GM21423 (cell line): ENCODE measurements around the gene AMMECR1.
A peak's percentile ranks its signal among the peaks of the same experiment; 100 is the strongest.
"Not testable (repeated sequence)": the region's sequence is repeated elsewhere in the genome, so short reads cannot be mapped to it uniquely, and the experiment has no call there.

Source experiments
- ATAC-seq: cut with Tn5 transposase; IDR thresholded peaks from one replicate; pipeline ENCODE4 v1.9.1; 2021; ENCODE audit warnings: mild to moderate bottlenecking, moderate library complexity; ENCODE audit not compliant: unreplicated experiment

Gene AMMECR1

DNA sequence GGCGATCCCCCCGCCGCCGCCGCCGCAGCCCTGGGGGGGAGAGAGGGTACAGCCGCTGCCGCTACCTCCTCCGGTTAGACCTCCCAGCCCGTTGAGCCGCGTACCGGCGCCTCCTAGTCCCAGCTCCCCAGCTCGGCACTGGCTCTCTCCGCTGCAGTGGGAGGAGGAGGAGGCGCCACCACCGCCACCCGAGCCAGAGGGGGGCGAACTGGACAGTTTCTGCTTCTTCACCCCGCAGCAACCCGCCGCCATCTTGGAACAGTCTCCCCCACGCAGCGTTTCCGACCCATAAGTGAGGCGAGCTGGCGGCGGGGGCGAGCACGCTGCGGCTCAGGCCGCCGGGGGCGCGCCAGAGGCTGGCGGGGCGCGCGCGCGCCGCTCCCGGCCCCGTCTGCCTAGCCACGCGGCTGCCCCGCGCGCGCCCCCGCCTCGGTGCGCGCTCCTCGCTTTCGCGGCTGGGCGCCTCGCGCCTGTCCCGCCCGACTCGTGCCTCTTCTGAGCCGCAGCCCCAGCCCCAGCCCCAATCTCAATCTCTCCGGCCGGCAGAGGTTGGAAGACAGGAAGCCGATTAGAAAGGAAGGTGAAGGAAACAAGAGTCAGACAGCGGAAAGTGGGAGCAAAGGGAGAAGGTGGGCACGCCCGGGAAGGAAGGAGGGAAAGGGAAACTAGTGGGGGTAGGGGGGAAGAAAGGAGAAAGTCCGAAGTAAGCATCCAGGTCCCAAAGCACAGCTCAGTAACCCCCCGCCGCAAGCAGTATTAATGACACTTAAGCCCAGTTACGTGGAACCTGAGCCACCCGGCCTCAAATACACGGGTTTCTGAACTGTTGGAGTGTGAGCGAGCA lies at the start of gene AMMECR1:
AMMECR1 (minus strand) TSS at position 266 of the 844 bp plus-strand sequence; CDS start at position 252, 14 bp downstream.
- peak; percentile 69 for ATAC-seq

DNA sequence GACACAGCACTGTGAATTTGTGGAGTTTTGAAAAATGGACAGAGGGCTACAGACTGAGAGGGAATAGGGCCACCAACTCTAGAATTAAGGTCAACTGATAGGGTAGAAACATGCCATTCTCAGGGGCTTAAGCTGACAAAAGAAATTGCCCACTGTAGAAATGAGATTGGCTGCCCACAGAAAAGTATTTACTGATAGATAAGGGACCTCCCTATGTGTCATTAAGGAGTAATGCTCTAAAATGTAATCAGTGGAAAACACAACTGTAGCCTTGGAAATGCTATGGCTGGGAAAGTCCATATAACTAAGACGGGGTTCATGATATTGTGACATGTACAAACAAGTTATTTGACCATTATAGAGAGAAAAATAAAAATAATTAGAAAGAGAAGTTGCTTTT lies 45.4 kb upstream of the AMMECR1 start:
- ATAC-seq, result no peak

DNA sequence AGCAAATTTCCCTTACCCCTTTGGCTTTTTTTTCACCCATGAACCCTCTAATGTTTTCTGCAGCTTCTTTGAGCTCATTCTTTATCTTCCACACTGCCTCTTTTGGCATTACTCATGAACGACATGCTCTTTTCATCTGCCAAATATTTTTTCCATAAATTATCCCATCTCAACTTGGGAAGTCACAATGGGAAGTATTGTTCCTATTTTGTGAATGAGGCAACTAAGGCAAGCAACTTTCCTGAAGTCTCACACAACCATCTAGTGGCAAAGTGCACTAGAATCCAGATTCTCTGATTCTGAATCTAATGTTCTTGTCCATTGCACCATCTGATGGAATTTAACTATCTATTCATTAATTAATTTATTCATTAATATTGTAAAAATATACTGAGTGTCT lies 41.4 kb upstream of the AMMECR1 start:
- ATAC-seq, result no peak

DNA sequence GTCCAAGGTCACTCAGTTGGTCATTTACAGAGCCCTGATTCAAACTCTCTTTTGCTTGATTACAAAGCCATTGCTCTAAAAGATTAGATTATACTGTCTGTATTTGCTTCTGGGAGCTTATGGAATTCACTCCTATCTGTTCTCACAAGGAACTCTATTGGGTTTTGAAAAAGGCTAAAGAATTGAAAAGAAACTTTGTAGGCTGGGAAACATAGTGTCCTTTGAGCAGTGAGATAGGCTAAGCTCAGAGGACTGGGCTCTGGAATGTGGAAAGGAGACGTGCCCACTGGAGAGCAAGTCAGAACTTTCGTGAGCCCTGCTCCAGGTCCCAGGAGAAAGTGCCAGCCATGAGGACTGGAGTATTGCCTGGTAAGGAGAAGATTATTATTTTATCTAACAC lies 40.7 kb upstream of the AMMECR1 start, which contains the start of gene RTL9:
RTL9 (plus strand) TSS at position 301 of the 400 bp plus-strand sequence. CDS start 91,770 bp downstream, outside the sequence.
- no peak for ATAC-seq

DNA sequence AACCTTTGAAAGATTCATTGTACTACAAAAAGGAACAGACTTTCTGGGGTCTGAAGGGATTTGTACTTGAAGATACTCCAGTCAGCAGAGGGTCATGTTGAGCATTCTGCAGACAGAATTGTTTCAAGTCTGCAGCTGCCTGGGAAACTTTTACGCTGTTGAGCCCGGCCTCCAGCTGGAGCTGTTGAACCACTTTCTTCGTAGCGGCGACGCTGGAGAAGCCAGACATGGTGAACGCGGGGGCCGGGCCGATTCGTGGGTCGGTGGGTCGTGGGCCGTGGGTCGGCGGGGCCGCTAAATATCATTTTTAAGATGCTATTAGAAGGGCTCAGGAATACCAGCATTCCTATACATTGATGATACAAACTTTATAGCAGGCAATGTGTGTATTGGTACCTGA lies 28.8 kb upstream of the AMMECR1 start:
- no peak for ATAC-seq

DNA sequence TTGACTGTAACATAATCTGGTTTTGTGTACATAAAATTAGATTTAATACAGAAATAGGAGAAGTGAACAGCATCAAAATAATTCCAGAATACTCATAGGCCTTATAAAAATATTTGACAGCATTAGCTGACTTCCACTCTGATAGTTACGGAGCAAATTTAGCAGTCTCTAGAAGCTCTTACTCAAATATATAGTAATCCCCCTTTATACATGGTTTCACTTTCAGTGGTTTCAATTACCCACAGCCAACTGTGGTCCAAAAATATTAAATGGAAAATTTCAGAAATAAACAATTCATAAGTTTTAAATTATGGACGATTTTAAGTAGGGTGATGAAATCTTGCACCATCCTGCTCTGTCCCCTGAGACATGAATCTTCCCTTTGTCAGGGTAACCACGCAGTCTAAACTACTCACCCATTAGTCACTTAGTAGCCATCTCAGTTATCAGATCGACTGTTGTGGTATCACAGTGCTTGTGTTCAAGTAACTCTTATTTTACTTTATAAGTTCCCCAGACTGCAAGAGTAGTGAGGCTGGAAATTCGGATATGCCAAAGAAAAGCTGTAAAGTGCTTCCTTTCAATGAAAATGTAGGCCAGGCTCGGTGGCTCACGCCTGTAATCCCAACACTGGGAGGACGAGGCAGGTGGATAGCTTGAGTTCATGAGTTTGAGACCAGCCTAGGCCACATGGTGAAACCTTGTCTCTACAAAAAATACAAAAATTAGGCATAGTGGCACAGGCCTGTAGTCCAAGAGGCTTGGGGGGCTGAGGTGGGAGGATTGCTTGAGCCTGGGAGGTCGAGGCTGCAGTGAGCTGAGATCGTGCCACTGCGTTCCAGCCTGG lies 23.5 kb upstream of the AMMECR1 start:
- ATAC-seq, result peak; percentile 89

DNA sequence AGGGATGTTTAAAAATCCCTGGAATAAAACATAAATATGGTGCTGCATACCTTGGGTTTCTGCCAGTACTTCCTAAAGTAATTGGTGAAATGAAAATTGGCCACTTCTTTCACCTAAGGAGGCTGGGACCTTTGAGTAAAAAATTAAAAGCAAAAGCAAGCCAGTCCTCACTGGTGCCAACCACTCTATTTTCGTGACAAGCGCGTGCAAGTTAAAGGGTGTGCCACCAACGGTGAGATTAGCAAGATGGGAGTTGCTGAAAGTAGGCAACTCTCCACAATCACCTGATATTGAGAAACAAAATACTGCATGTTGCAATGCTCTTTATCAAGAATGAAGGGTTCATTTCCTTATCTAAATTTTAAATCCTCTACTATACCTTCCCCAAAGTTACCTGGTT lies 21.1 kb upstream of the AMMECR1 start:
- ATAC-seq, result no peak

DNA sequence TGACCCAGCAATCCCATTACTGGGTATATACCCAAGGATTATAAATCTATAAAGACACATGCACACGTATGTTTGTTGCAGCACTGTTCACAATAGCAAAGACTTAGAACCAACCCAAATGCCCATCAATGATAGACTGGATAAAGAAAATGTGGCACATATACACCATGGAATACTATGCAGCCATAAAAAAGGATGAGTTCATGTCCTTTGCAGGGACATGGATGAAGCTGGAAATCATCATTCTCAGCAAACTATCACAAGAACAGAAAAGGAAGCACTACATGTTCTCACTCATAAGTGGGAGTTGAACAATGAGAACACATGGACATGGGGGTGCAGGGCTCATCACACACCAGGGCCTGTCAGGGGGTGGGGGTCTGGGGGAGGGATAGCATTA lies 15.6 kb upstream of the AMMECR1 start:
- ATAC-seq, result not testable (repeated sequence)

DNA sequence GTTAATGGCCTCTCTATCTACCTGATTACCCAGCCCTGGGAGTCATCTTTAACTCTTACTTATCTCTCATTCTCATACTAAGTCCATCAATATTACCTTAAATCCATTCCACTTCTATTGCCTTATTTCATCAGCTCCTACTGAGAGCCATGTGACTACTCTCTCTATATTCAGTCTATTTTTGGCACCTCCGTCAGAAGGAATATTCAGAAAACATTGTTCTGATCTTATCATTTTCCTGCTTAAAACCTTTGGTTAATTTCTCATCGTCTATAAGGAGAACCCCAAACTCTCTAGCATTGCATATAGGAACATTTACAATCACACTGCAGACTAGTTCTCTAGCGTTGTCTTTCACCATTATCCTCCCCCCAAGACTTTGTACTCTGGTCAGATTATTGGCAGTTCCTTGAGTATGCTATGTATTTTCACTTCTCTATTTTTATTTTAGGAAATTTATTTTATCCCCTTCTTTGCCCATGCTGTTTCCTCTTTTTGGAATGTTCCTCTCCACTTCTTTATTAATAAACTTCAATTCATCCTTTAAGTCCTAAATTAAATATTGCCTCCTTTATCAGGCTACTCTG lies 13.7 kb upstream of the AMMECR1 start:
- ATAC-seq, result no peak

DNA sequence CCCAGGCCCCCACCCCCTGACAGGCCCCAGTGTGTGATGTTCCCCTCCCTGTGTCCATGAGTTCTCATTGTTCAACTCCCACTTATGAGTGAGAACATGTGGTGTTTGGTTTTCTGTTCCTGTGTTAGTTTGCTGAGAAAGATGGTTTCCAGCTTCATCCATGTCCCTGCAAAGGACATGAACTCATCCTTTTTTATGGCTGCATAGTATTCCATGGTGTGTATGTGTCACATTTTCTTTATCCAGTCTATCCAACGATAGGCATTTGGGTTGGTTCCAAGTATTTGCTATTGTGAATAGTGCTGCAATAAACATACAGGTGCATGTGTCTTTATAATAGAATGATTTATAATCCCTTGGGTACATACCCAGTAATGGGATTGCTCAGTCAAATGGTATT lies 10.7 kb upstream of the AMMECR1 start:
- not testable (repeated sequence) for ATAC-seq

DNA sequence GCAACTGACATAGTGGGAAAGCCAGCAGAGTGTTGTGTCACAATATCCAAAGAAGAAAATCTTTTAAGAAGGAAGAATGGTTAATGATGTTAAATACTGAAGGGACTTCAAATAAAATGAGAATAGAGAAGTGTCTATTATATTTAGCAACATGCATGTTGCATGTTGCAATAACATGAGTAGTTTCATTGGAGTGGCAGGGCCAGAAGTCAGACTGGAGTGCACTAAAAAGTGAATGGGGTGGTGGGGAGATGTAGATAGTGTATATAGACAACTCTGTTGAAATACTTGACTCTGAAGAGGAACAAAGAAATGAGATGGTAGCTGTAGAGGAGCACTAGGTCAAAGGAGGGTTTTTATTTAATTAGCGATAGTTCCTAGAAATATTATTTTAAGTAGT lies 9.5 kb upstream of the AMMECR1 start:
- no peak for ATAC-seq

DNA sequence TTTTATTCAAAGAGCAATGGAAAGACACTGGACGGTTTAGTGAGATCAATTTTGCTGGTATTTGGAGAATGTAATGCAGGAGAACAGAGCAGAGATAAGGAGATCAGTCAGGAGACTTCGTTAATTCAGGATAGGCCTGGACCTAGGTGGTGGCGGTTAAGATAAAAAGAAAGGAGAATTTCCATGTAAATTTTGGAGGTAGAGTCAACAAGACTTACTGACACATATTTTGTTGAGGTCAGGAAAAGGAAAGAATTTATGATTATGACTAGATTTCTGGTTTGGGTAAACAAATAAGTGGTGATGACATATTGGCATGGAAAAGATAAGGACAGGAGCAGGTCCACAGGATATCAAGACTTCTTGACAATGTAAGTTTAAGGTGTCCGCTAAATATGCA lies 8.8 kb upstream of the AMMECR1 start:
- no peak for ATAC-seq

DNA sequence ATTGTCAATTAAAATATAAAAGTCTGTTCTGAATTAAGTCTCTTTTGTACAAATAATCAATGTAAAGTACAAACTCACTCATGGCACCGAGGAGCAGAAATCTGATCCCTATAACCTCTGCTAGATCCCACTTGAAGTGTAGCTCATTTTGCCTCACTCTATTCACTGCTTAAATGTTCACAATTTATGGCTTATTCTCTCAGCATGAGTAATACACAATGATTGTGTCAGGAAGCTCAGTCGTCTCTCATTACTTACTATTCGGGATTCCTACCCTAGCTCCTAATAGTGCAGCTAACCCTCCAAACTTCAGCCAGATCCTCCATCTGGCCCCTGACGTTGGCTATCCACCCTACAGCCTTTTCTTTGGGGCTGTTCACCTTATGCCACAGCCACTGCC lies 4.7 kb upstream of the AMMECR1 start:
- no peak for ATAC-seq

DNA sequence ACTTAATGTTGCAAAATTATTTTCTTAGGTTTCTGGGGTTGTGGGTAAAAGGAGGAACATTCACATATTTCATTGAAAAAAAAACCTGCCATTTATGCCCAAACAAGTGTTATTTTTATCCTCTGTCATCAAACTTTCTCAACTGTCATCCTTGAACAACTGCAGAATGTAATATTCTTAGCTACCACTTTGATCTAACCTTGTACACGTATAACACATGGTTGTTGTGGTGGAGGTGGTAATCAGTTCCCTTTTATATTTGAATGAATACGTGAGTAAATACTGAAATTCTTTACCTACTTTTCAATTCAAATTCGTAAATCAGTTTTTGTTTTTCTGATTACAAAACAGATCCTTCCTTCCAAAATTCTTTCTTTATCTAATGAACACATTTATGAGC lies 3.8 kb upstream of the AMMECR1 start:
- ATAC-seq, result no peak

DNA sequence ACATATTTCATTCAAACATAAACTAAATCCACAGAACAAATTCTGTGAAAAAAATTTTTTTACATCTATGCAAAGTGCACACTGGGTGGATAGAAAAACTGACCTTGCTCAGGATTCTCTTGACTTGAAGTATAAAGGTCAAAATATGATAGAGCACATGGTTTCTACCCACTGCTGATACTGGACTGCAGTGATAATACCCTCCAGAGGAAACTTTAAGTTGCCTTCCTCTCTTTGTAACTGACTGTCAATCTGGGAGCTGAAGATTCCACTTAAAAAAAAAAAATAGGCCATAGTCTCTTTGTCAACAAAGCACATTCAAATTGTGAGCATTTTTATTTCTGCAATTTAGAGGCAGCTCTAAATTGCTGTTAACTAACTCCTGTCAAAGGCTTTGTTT lies 3.2 kb upstream of the AMMECR1 start:
- no peak for ATAC-seq

DNA sequence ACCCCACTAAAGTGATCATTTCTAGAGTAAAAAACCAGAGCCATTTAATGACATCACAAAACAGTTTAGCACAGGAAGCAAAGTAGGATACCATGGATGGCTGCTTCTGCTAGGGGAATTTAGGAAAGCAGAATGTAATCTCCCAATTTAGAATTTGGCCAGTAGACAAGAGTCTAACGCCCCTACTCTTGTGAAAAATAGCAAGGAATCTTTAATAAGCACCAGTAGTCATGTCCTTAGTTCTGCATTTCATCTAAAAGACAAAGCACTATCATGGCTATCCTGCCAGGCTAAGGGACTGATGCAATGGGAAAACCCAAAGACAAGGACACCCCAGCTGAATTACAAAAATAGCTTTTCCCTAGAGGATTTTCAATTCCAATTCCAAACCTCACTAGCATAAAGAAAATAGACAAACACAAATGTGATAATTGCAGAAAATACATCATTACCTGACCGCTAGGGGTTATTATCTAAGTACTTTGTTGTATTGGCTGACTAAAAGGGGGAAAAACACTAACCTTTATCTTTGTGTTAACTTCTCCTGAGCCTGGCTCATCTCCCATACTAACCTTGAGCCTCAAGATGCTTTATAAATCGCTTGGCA lies 2.6 kb upstream of the AMMECR1 start:
- no peak for ATAC-seq

DNA sequence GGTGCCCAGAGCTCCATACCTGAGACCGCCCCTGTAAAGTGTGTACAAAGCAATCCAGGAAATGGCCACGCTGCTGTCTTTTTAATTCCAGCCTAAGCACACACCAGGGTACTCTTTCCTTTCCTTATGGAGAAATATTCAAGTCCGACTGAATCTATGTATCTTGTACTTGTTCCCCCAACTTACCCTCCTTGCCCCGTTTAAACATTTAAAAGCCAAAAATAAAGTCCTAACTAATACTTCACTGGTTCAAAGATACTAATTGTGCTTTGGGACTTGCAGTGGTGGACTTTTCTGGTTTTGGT lies 731 bp upstream of the AMMECR1 start:
- ATAC-seq, result no peak

DNA sequence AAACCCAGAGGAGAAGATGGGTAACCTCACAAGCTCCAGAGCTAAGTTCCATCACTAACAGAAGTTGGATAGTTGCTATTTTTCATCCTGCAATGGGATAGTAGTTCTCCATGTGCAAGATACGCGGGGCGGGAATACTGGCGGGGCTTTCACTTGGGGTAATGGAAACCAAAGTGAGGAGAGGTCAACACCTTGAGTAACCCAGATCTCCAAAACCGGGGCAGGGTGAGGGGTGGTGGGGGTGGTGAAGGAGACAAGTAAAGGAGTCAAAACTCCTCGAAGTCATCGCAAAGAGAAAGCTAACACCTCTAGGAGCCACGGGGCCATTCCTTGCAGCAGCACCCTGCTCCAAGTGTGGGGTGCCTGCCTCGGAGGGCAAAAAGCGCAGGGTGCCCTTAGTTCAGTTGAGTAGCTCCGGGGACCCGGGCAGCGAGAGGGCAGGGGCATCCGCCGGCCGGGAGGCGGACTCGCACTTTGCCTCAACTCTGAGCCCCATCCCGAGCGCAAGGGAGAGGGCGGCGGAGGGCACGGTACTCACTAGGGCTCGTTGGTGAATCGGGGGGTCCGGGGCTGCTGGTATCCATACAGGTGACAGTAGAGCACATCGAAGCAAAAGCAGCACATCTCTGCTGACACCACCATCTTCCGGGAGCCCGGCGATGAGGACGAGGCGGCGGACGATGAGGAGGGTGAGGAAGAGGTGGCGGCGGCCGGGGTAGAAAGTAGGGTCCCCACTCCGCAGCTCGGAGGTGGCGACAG lies 645 bp downstream of the AMMECR1 start:
- ATAC-seq, result peak; percentile 10

DNA sequence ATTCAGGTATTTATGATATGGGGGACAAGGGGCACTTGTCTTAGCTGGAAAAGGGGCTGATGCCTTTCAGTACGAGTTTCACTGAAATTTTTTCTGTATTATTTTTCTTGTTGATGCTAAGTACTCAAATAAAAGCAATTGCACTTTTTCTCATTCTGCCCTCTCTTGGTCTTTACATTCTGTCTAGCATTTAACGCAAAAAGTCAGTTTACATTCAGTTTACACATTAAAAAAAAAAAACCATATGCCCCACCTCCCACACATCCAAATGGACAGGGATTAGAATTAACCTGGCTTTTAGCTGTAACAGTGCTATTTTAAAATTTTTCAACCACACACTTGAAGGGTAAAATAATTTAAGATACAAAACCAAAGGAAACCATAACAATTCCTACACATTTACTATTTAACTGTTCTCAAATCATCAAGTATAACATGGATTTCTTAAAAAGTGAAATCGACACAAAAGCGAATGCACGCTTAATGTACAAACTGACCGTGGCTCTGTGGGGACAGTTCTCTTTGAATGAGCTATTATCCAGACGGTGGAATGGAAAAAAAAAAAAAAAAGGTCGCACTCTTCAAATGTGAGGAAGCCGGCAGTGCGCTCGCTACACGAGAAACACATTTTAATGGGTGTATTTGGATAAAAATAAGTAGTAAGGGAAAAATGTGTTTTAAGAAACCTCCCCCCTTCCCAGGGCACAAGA lies 1.4 kb downstream of the AMMECR1 start:
- no peak for ATAC-seq

DNA sequence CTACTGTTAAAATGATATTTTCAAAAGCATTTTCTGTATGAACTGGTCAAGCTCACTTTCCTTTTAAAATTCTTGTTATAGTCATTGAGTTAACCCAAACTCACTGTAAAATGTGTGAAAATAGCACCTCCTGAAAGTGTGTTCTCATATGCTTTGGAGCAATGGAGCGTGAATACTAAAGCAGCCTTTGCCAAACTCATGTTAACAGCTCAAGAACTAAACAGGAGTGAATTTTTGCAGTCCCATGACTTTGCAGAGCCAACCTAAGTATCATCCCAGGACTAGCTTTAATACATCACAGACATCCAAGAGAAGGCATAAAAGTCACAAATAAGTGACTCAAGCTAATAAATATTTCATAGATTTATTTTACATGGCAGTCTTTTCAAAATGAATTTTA lies 2.3 kb downstream of the AMMECR1 start:
- ATAC-seq, result peak; percentile 30
